GM23338 (cell line): Measurements from ENCODE around the gene EFCAB8.

Experiments
- CTCF ChIP-seq, 2 experiments: fragments of 200-600 bp in 1 of 2; sonication (generic) in 1 of 2; conservative IDR thresholded peaks; 2 replicates each; pipeline versions ENCODE4 v1.5.1 to v1.6.1; 2016 to 2017; ENCODE audit warnings: antibody characterized with exemption in 2 of 2, low read depth in 2 of 2, mild to moderate bottlenecking in 2 of 2, moderate library complexity in 1 of 2
- EZH2 ChIP-seq: fragments of 200-600 bp; sonication (generic); IDR thresholded peaks from one replicate; pipeline ENCODE4 v1.8.0; 2017; ENCODE audit warnings: antibody characterized with exemption, mild to moderate bottlenecking, low read depth; ENCODE audit not compliant: unreplicated experiment
- EZH2phosphoT487 ChIP-seq: fragments of 200-600 bp; sonication (generic); IDR thresholded peaks from one replicate; pipeline ENCODE4 v1.8.1; 2018; ENCODE audit warnings: antibody characterized with exemption; ENCODE audit not compliant: unreplicated experiment

- TF ChIP-seq CTCF (conservative IDR thresholded peaks at IDR 0.05; ENCODE audit: low read depth in 2 of 2), result no peak
- TF ChIP-seq EZH2, result no peak
- no peak for TF ChIP-seq EZH2phosphoT487
Observed at GRCh38 chr20:32972181-32973076, 113.7 kb downstream of the EFCAB8 start.
